H1 (cell line): ENCODE data around the gene PFKFB3. TPM values are rescaled to one million over a fixed set of nuclear protein-coding genes. Genes with fewer than 3 reads are reported as not detected.

Source experiments
- CTCF ChIA-PET: fragments of 300-600 bp; sonication (Branson Sonifier 250); formaldehyde crosslinking; loops from one replicate; lab custom pipeline; 2021; ENCODE audit not compliant: partially characterized antibody; lab: Charles Lee
- POLR2A ChIA-PET: fragments of 300-600 bp; sonication (Branson Sonifier 250); formaldehyde crosslinking; loops from one replicate; lab custom pipeline; 2021; ENCODE audit warnings: inconsistent platforms; ENCODE audit not compliant: partially characterized antibody; lab: Charles Lee
- DNase-seq, 2 experiments: peaks; one replicate each; pipeline versions ENCODE4 v3.0.0 to v3.0.0-alpha.2; 2010 to 2022; ENCODE audit warnings: low spot score in 2 of 2, low read depth in 1 of 2, mixed read lengths in 1 of 2
- FAIRE-seq: peaks from 2 replicates; lab custom pipeline; 2011; peaks lifted over from hg19 to GRCh38; lab: Jason Lieb, UNC
- H2AFZ ChIP-seq: 2 replicates; pipeline ENCODE4 v1.8.1; 2012; ENCODE audit warnings: low read length, inconsistent platforms
- H2AK5ac ChIP-seq: 2 replicates; pipeline ENCODE4 v1.6.1; 2013; ENCODE audit warnings: low read depth, low read length
- H2BK120ac ChIP-seq: replicated peaks from 2 replicates; pipeline ENCODE3; 2013; ENCODE audit warnings: low read depth, low read length, inconsistent platforms
- H2BK12ac ChIP-seq: 2 replicates; pipeline ENCODE4 v1.6.1; 2013; ENCODE audit warnings: low read depth, low read length
- H2BK15ac ChIP-seq: 2 replicates; pipeline ENCODE4 v1.6.1; 2013; ENCODE audit warnings: low read length
- H2BK20ac ChIP-seq: 2 replicates; pipeline ENCODE4 v1.6.1; 2013; ENCODE audit warnings: low read length
- H2BK5ac ChIP-seq: 2 replicates; pipeline ENCODE4 v1.6.1; 2013; ENCODE audit warnings: low read depth, low read length
- H3K14ac ChIP-seq: 2 replicates; pipeline ENCODE4 v1.6.1; 2013; ENCODE audit warnings: inconsistent platforms; ENCODE audit not compliant: insufficient read length
- H3K18ac ChIP-seq: 2 replicates; pipeline ENCODE4 v1.6.1; 2013; ENCODE audit warnings: low read length; ENCODE audit errors: extremely low read depth
- H3K23ac ChIP-seq: 2 replicates; pipeline ENCODE4 v1.6.1; 2013; ENCODE audit warnings: inconsistent platforms; ENCODE audit not compliant: insufficient read length
- H3K23me2 ChIP-seq: 2 replicates; pipeline ENCODE4 v1.6.1; 2013; ENCODE audit warnings: low read depth, low read length
- H3K27ac ChIP-seq: 2 replicates; pipeline ENCODE4 v1.6.1; 2011; ENCODE audit warnings: low read depth, low read length, inconsistent platforms
- H3K27me3 ChIP-seq, 4 experiments: replicated peaks in 1 of 4; 1 replicate in 1 of 4; 2 replicates in 3 of 4; pipeline versions ENCODE4 v1.6.1 to v1.8.1; 2011 to 2013; ENCODE audit warnings: low read length in 3 of 4, mild to moderate bottlenecking in 3 of 4, inconsistent platforms in 2 of 4, mixed read lengths in 2 of 4, moderate library complexity in 1 of 4; ENCODE audit not compliant: control insufficient read depth in 3 of 4, insufficient read depth in 3 of 4; ENCODE audit errors: extremely low read depth in 1 of 4
- H3K36me3 ChIP-seq, 4 experiments: 2 replicates each; pipeline versions ENCODE4 v1.6.1 to v1.8.1; 2011 to 2013; ENCODE audit warnings: mild to moderate bottlenecking in 4 of 4, low read length in 3 of 4, moderate library complexity in 2 of 4, control low read depth in 1 of 4, inconsistent platforms in 1 of 4; ENCODE audit not compliant: insufficient read depth in 4 of 4, control insufficient read depth in 2 of 4
- H3K4ac ChIP-seq: replicated peaks from 2 replicates; pipeline ENCODE3; 2013; ENCODE audit warnings: low read length, low read depth, mixed read lengths, inconsistent platforms; ENCODE audit not compliant: insufficient read length
- H3K4me1 ChIP-seq, 4 experiments: replicated peaks in 1 of 4; 1 replicate in 1 of 4; 2 replicates in 3 of 4; pipeline versions ENCODE4 v1.6.1 to v1.8.1; 2011 to 2013; ENCODE audit warnings: low read length in 3 of 4, inconsistent platforms in 2 of 4, mixed read lengths in 1 of 4; ENCODE audit not compliant: insufficient read depth in 4 of 4, control insufficient read depth in 3 of 4
- H3K4me2 ChIP-seq, 2 experiments: 2 replicates each; pipeline versions ENCODE4 v1.6.1 to v1.8.1; 2011 to 2013; ENCODE audit warnings: low read depth in 2 of 2, low read length in 2 of 2, control low read depth in 1 of 2, inconsistent platforms in 1 of 2, mild to moderate bottlenecking in 1 of 2; ENCODE audit not compliant: insufficient read depth in 1 of 2
- H3K4me3 ChIP-seq, 4 experiments: fragments of 200-600, 300-600 bp in 1 of 4; sonication (generic), shearing (Covaris generic), sonication (Bioruptor Twin) in 1 of 4; 2 replicates each; pipeline versions ENCODE4 v1.5.1 to v1.8.1; 2011 to 2016; ENCODE audit warnings: low read length in 4 of 4, low read depth in 3 of 4, control low read depth in 2 of 4, inconsistent platforms in 2 of 4, mild to moderate bottlenecking in 2 of 4, mixed read lengths in 1 of 4, moderate library complexity in 1 of 4; ENCODE audit not compliant: insufficient read depth in 2 of 4; ENCODE audit errors: extremely low read depth in 1 of 4
- H3K56ac ChIP-seq: replicated peaks from 2 replicates; pipeline ENCODE3; 2013; ENCODE audit warnings: low read depth, mild to moderate bottlenecking, mixed read lengths, low read length, inconsistent platforms; ENCODE audit not compliant: insufficient read length
- H3K79me1 ChIP-seq: 2 replicates; pipeline ENCODE4 v1.6.1; 2013; ENCODE audit warnings: low read depth, low read length, control low read depth
- H3K79me2 ChIP-seq, 2 experiments: 2 replicates each; pipeline versions ENCODE4 v1.6.1 to v1.8.1; 2012 to 2013; ENCODE audit warnings: low read length in 2 of 2, mild to moderate bottlenecking in 2 of 2, inconsistent platforms in 1 of 2; ENCODE audit not compliant: insufficient read depth in 2 of 2, control insufficient read depth in 1 of 2
- H3K9ac ChIP-seq, 4 experiments: replicated peaks in 1 of 4; 1 replicate in 1 of 4; 2 replicates in 3 of 4; pipeline versions ENCODE4 v1.6.1 to v1.8.1; 2011 to 2013; ENCODE audit warnings: low read depth in 3 of 4, low read length in 3 of 4, control low read depth in 2 of 4, mild to moderate bottlenecking in 2 of 4, moderate library complexity in 2 of 4, inconsistent platforms in 1 of 4; ENCODE audit errors: extremely low read depth in 1 of 4
- H3K9me3 ChIP-seq, 2 experiments: 2 replicates each; pipeline versions ENCODE4 v1.6.1 to v1.8.1; 2012 to 2013; ENCODE audit warnings: mild to moderate bottlenecking in 2 of 2, moderate library complexity in 2 of 2, control low read depth in 1 of 2, inconsistent platforms in 1 of 2, low read depth in 1 of 2, low read length in 1 of 2, mixed read lengths in 1 of 2; ENCODE audit not compliant: insufficient read depth in 2 of 2
- H4K20me1 ChIP-seq, 2 experiments: replicated peaks in 1 of 2; 2 replicates each; pipeline versions ENCODE3 to v1.8.1; 2011 to 2013; ENCODE audit warnings: inconsistent platforms in 2 of 2, low read length in 2 of 2, mild to moderate bottlenecking in 1 of 2; ENCODE audit not compliant: insufficient read depth in 2 of 2, control insufficient read depth in 1 of 2
- H4K5ac ChIP-seq: 2 replicates; pipeline ENCODE4 v1.6.1; 2013; ENCODE audit warnings: low read length, low read depth, mixed read lengths, inconsistent platforms; ENCODE audit not compliant: insufficient read length
- H4K8ac ChIP-seq: 2 replicates; pipeline ENCODE4 v1.8.0; 2013; ENCODE audit warnings: mild to moderate bottlenecking, moderate library complexity, low read length, inconsistent platforms; ENCODE audit not compliant: insufficient read depth; ENCODE audit errors: extremely low read depth
- H4K91ac ChIP-seq: replicated peaks from 2 replicates; pipeline ENCODE3; 2013; ENCODE audit warnings: low read length, mixed read lengths, inconsistent platforms; ENCODE audit not compliant: insufficient read length
- EZH2 ChIP-seq: fragments of 200-600 bp; sonication (generic); IDR thresholded peaks from 2 replicates; pipeline ENCODE4 v1.7.1; 2012; ENCODE audit warnings: low read depth, mild to moderate bottlenecking, moderate library complexity, low read length, inconsistent platforms; ENCODE audit not compliant: severe bottlenecking
- HDAC2 ChIP-seq, 2 experiments: fragments of 300-600 bp in 1 of 2; sonication (generic) in 1 of 2; IDR thresholded peaks; 2 replicates each; pipeline ENCODE4 v1.6.1; 2011 to 2012; ENCODE audit warnings: low read depth in 2 of 2, low read length in 2 of 2, mild to moderate bottlenecking in 2 of 2, moderate library complexity in 2 of 2, borderline replicate concordance in 1 of 2, inconsistent platforms in 1 of 2
- NRF1 ChIP-seq: IDR thresholded peaks from 2 replicates; pipeline ENCODE4 v1.6.1; 2011; ENCODE audit warnings: mild to moderate bottlenecking, low read depth, low read length, improper control_type of control experiment
- POU5F1 ChIP-seq: IDR thresholded peaks from 2 replicates; pipeline ENCODE4 v1.6.1; 2011; ENCODE audit warnings: low read depth, mild to moderate bottlenecking, low read length, moderate library complexity
- SIN3A ChIP-seq, 2 experiments: IDR thresholded peaks in 1 of 2; conservative IDR thresholded peaks in 1 of 2; 2 replicates each; pipeline ENCODE4 v1.6.1; 2011 to 2012; ENCODE audit warnings: low read length in 2 of 2, improper control_type of control experiment in 1 of 2, low read depth in 1 of 2, mild to moderate bottlenecking in 1 of 2
- SP2 ChIP-seq: IDR thresholded peaks from 2 replicates; pipeline ENCODE4 v1.6.1; 2012; ENCODE audit warnings: mild to moderate bottlenecking, low read length, inconsistent platforms
- SUZ12 ChIP-seq: fragments of 200-600 bp; sonication (generic); IDR thresholded peaks from 2 replicates; pipeline ENCODE4 v1.6.1; 2012; ENCODE audit warnings: mild to moderate bottlenecking, inconsistent platforms, low read length, moderate library complexity, mixed read lengths
- TCF12 ChIP-seq: IDR thresholded peaks from 2 replicates; pipeline ENCODE4 v1.6.1; 2011; ENCODE audit warnings: low read depth, mild to moderate bottlenecking, low read length
- WGBS, 2 experiments: shearing (Covaris generic) in 1 of 2; methylation state at CpG; one replicate each; pipeline versions ENCODE4 v1.1.6 to v1.1.7; 2013 to 2015; ENCODE audit warnings: low lambda C conversion rate in 2 of 2, mixed read lengths in 2 of 2, inconsistent platforms in 1 of 2, low coverage in 1 of 2, missing lambda C conversion rate in 1 of 2; ENCODE audit not compliant: insufficient replicate concordance in 2 of 2, insufficient coverage in 1 of 2, insufficient read length in 1 of 2; ENCODE audit errors: extremely low coverage in 1 of 2, missing lambda C conversion rate in 1 of 2; 5-methylcytosine and 5-hydroxymethylcytosine counted together
- polyA plus RNA-seq, 7 experiments: library from polyadenylated mRNA; depleted of rRNA in 3 of 7; stranded (reverse) in 5 of 7; unstranded in 2 of 7; fragments of >200 nt in 5 of 7; fragments of 200-250 nt in 2 of 7; gene quantifications; 1 replicate in 5 of 7; 2 replicates in 1 of 7; 4 replicates in 1 of 7; pipeline versions ENCODE4 v1.2.1 to v1.2.3, GENCODE V29; 2011 to 2013; ENCODE audit warnings: missing spikeins in 2 of 7, mixed read lengths in 2 of 7
- total RNA-seq: library from RNA; stranded (reverse); fragmentation: NEBNext Ultra II Directional; extraction: Animal tissue kit (Norgen Biotek cat#: 25700); gene quantifications from 2 replicates; pipeline ENCODE4 v1.2.1, GENCODE V29; 2021
- TF ChIP-seq, protein P1 (sequence below): IDR thresholded peaks from 2 replicates; pipeline ENCODE4 v1.6.1; 2012; ENCODE audit warnings: inconsistent platforms

PFKFB3 gene
- total and polyA plus RNA-seq, 2 of the 8 experiments (the other 6 are each of a cell fraction or from before 2014, with no cell fraction given), result 15.6 to 32.0 TPM

DNA sequence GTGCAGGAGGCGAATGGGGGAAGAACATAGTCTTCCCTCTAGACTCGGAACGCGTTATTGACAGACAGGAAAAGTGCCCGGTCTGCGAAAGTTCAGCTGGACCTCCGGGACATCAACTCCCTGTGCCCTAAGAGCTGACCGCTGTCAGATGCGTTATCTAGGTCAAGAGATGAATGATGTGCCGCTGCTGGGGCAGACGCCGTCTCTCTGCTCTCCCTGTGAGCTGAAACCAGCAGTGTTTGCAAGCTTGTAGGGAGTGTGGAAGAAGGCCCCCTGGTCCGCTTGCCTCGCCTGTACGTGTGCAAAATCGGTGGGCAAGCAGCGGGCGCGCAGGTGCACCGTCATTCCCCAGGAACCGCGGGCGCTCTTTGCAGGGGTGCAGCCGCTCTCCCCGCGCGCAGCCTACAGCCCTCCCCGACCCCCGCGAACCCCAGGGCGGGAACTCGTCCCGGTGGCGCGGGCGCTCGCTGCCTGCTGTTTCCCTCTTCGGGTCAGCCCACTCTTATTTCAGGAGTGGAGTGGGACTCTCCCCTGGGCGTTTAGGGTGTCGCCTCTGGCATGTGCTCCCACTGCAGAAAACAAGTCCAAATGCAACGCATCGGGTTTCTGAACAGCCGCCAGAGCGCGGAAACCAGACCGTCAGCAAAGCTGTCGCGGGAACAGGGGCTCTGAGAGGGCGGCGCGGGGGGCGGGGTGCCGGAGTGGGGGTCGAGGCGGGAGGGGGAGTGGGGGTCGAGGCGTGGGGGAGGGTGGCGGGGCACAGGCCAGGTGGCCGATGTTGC lies 1.8 kb upstream of the PFKFB3 start:
- Histone ChIP-seq H3K9ac (no peak overlapping the region), H3K4ac (no peak overlapping the region), H3K4me1 (peaks cover 3 to 10% (median 7%) of the 10 kb centered on the region in 4 experiments), H4K5ac (no peak overlapping the region), H4K20me1 (peaks cover 11 to 23% of the 10 kb centered on the region in 2 experiments), H4K8ac (peak overlapping the region; percentile 12; the same call in 1 of the 2 replicates), H3K79me2 (peaks cover 0 to 18% of the 10 kb centered on the region in 2 experiments; a peak in 3 of 4 replicates), H3K27me3 (peaks cover 19 to 37% (median 33%) of the 10 kb centered on the region in 4 experiments; a peak in 6 of 7 replicates), H3K14ac (no peak overlapping the region), H2BK12ac (no peak overlapping the region), H3K79me1 (peaks cover 2% of the 10 kb centered on the region; the same call in 1 of the 2 replicates), H2BK5ac (no peak overlapping the region), H2AK5ac (no peak overlapping the region), H4K91ac (no peak overlapping the region), H3K9me3 (no peaks in the 10 kb centered on the region), H2BK15ac (no peak overlapping the region), H3K36me3 (no peaks in the 10 kb centered on the region), H3K27ac (no peak overlapping the region), H2BK20ac (no peak overlapping the region), H3K23me2 (peaks cover 22% of the 10 kb centered on the region), H2AFZ (no peak overlapping the region), H3K18ac (no peak overlapping the region; the same call in 1 of the 2 replicates), H3K4me2 (peak overlapping the region; percentile 81 to 100), H3K56ac (no peak overlapping the region), H3K4me3 (peak overlapping the region; percentile 19 to 92 (median 39)), H3K23ac (no peak overlapping the region), H2BK120ac (no peak overlapping the region)
- WGBS, 2 experiments, result 5% methylated on average over 35 of the region's 59 CpGs; no CpG with 5 or more reads in 1 of the 2 experiments
- peak in 1 of 2 experiments; percentile 62 for DNase-seq
- FAIRE-seq, result no peak
- ChIA-PET CTCF (interaction anchor here (0.6 to 5.2 kb wide), 11 partner anchors 10 to 208 kb away, joined by 3 to 27 read pairs (median 4); no protein-coding TSS in a partner anchor), POLR2A (interaction anchor here (0.8 to 3.3 kb wide), 6 partner anchors 10 to 224 kb away, joined by 3 to 15 read pairs (median 8); partner anchors contain the start of gene IL15RA)
- TF ChIP-seq SUZ12, result peak; percentile 69; the same call in 1 of the 2 replicates
- TF ChIP-seq EZH2, result peak; percentile 56
- 0 out of 4 replicates have a peak, but pooled peaks of 1 of the 2 experiments have one; percentile 29 for TF ChIP-seq SIN3A (conservative IDR thresholded peaks at IDR 0.05 in 1 of 2, IDR thresholded peaks at IDR 0.05 in 1 of 2; ENCODE audit: low read depth in 1 of 2, low read length in 2 of 2)
- TF ChIP-seq NRF1, result no peak
- no peak for TF ChIP-seq POU5F1
- TF ChIP-seq SP2, result no peak
- no peak for TF ChIP-seq HDAC2 (IDR thresholded peaks at IDR 0.05; ENCODE audit: borderline replicate concordance in 1 of 2, low read depth in 2 of 2, low read length in 2 of 2)
- TF ChIP-seq, protein P1, sequence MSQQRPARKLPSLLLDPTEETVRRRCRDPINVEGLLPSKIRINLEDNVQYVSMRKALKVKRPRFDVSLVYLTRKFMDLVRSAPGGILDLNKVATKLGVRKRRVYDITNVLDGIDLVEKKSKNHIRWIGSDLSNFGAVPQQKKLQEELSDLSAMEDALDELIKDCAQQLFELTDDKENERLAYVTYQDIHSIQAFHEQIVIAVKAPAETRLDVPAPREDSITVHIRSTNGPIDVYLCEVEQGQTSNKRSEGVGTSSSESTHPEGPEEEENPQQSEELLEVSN, result peak; percentile 30; the same call in 1 of the 2 replicates
- TF ChIP-seq TCF12, result no peak
